H1 (cell line): Measurements from ENCODE around the gene UFD1. TPM values are rescaled to one million over a fixed set of nuclear protein-coding genes. Genes with fewer than 3 reads are reported as not detected.

Experiments used
- CTCF ChIA-PET: fragments of 300-600 bp; sonication (Branson Sonifier 250); formaldehyde crosslinking; loops from one replicate; lab custom pipeline; 2021; ENCODE audit not compliant: partially characterized antibody; lab: Charles Lee
- POLR2A ChIA-PET: fragments of 300-600 bp; sonication (Branson Sonifier 250); formaldehyde crosslinking; loops from one replicate; lab custom pipeline; 2021; ENCODE audit warnings: inconsistent platforms; ENCODE audit not compliant: partially characterized antibody; lab: Charles Lee
- DNase-seq, 2 experiments: peaks; one replicate each; pipeline versions ENCODE4 v3.0.0 to v3.0.0-alpha.2; 2010 to 2022; ENCODE audit warnings: low spot score in 2 of 2, low read depth in 1 of 2, mixed read lengths in 1 of 2
- FAIRE-seq: peaks from 2 replicates; lab custom pipeline; 2011; peaks lifted over from hg19 to GRCh38; lab: Jason Lieb, UNC
- H2AFZ ChIP-seq: 2 replicates; pipeline ENCODE4 v1.8.1; 2012; ENCODE audit warnings: low read length, inconsistent platforms
- H2AK5ac ChIP-seq: 2 replicates; pipeline ENCODE4 v1.6.1; 2013; ENCODE audit warnings: low read depth, low read length
- H2BK120ac ChIP-seq: replicated peaks from 2 replicates; pipeline ENCODE3; 2013; ENCODE audit warnings: low read depth, low read length, inconsistent platforms
- H2BK12ac ChIP-seq: 2 replicates; pipeline ENCODE4 v1.6.1; 2013; ENCODE audit warnings: low read depth, low read length
- H2BK15ac ChIP-seq: 2 replicates; pipeline ENCODE4 v1.6.1; 2013; ENCODE audit warnings: low read length
- H2BK20ac ChIP-seq: 2 replicates; pipeline ENCODE4 v1.6.1; 2013; ENCODE audit warnings: low read length
- H2BK5ac ChIP-seq: 2 replicates; pipeline ENCODE4 v1.6.1; 2013; ENCODE audit warnings: low read depth, low read length
- H3K14ac ChIP-seq: 2 replicates; pipeline ENCODE4 v1.6.1; 2013; ENCODE audit warnings: inconsistent platforms; ENCODE audit not compliant: insufficient read length
- H3K18ac ChIP-seq: 2 replicates; pipeline ENCODE4 v1.6.1; 2013; ENCODE audit warnings: low read length; ENCODE audit errors: extremely low read depth
- H3K23ac ChIP-seq: 2 replicates; pipeline ENCODE4 v1.6.1; 2013; ENCODE audit warnings: inconsistent platforms; ENCODE audit not compliant: insufficient read length
- H3K23me2 ChIP-seq: 2 replicates; pipeline ENCODE4 v1.6.1; 2013; ENCODE audit warnings: low read depth, low read length
- H3K27ac ChIP-seq: 2 replicates; pipeline ENCODE4 v1.6.1; 2011; ENCODE audit warnings: low read depth, low read length, inconsistent platforms
- H3K27me3 ChIP-seq, 4 experiments: replicated peaks in 1 of 4; 1 replicate in 1 of 4; 2 replicates in 3 of 4; pipeline versions ENCODE4 v1.6.1 to v1.8.1; 2011 to 2013; ENCODE audit warnings: low read length in 3 of 4, mild to moderate bottlenecking in 3 of 4, inconsistent platforms in 2 of 4, mixed read lengths in 2 of 4, moderate library complexity in 1 of 4; ENCODE audit not compliant: control insufficient read depth in 3 of 4, insufficient read depth in 3 of 4; ENCODE audit errors: extremely low read depth in 1 of 4
- H3K36me3 ChIP-seq, 4 experiments: 2 replicates each; pipeline versions ENCODE4 v1.6.1 to v1.8.1; 2011 to 2013; ENCODE audit warnings: mild to moderate bottlenecking in 4 of 4, low read length in 3 of 4, moderate library complexity in 2 of 4, control low read depth in 1 of 4, inconsistent platforms in 1 of 4; ENCODE audit not compliant: insufficient read depth in 4 of 4, control insufficient read depth in 2 of 4
- H3K4ac ChIP-seq: replicated peaks from 2 replicates; pipeline ENCODE3; 2013; ENCODE audit warnings: low read length, low read depth, mixed read lengths, inconsistent platforms; ENCODE audit not compliant: insufficient read length
- H3K4me1 ChIP-seq, 4 experiments: replicated peaks in 1 of 4; 1 replicate in 1 of 4; 2 replicates in 3 of 4; pipeline versions ENCODE4 v1.6.1 to v1.8.1; 2011 to 2013; ENCODE audit warnings: low read length in 3 of 4, inconsistent platforms in 2 of 4, mixed read lengths in 1 of 4; ENCODE audit not compliant: insufficient read depth in 4 of 4, control insufficient read depth in 3 of 4
- H3K4me2 ChIP-seq, 2 experiments: 2 replicates each; pipeline versions ENCODE4 v1.6.1 to v1.8.1; 2011 to 2013; ENCODE audit warnings: low read depth in 2 of 2, low read length in 2 of 2, control low read depth in 1 of 2, inconsistent platforms in 1 of 2, mild to moderate bottlenecking in 1 of 2; ENCODE audit not compliant: insufficient read depth in 1 of 2
- H3K4me3 ChIP-seq, 4 experiments: fragments of 200-600, 300-600 bp in 1 of 4; sonication (generic), shearing (Covaris generic), sonication (Bioruptor Twin) in 1 of 4; 2 replicates each; pipeline versions ENCODE4 v1.5.1 to v1.8.1; 2011 to 2016; ENCODE audit warnings: low read length in 4 of 4, low read depth in 3 of 4, control low read depth in 2 of 4, inconsistent platforms in 2 of 4, mild to moderate bottlenecking in 2 of 4, mixed read lengths in 1 of 4, moderate library complexity in 1 of 4; ENCODE audit not compliant: insufficient read depth in 2 of 4; ENCODE audit errors: extremely low read depth in 1 of 4
- H3K56ac ChIP-seq: replicated peaks from 2 replicates; pipeline ENCODE3; 2013; ENCODE audit warnings: low read depth, mild to moderate bottlenecking, mixed read lengths, low read length, inconsistent platforms; ENCODE audit not compliant: insufficient read length
- H3K79me1 ChIP-seq: 2 replicates; pipeline ENCODE4 v1.6.1; 2013; ENCODE audit warnings: low read depth, low read length, control low read depth
- H3K79me2 ChIP-seq, 2 experiments: 2 replicates each; pipeline versions ENCODE4 v1.6.1 to v1.8.1; 2012 to 2013; ENCODE audit warnings: low read length in 2 of 2, mild to moderate bottlenecking in 2 of 2, inconsistent platforms in 1 of 2; ENCODE audit not compliant: insufficient read depth in 2 of 2, control insufficient read depth in 1 of 2
- H3K9ac ChIP-seq, 4 experiments: replicated peaks in 1 of 4; 1 replicate in 1 of 4; 2 replicates in 3 of 4; pipeline versions ENCODE4 v1.6.1 to v1.8.1; 2011 to 2013; ENCODE audit warnings: low read depth in 3 of 4, low read length in 3 of 4, control low read depth in 2 of 4, mild to moderate bottlenecking in 2 of 4, moderate library complexity in 2 of 4, inconsistent platforms in 1 of 4; ENCODE audit errors: extremely low read depth in 1 of 4
- H3K9me3 ChIP-seq, 2 experiments: 2 replicates each; pipeline versions ENCODE4 v1.6.1 to v1.8.1; 2012 to 2013; ENCODE audit warnings: mild to moderate bottlenecking in 2 of 2, moderate library complexity in 2 of 2, control low read depth in 1 of 2, inconsistent platforms in 1 of 2, low read depth in 1 of 2, low read length in 1 of 2, mixed read lengths in 1 of 2; ENCODE audit not compliant: insufficient read depth in 2 of 2
- H4K20me1 ChIP-seq, 2 experiments: replicated peaks in 1 of 2; 2 replicates each; pipeline versions ENCODE3 to v1.8.1; 2011 to 2013; ENCODE audit warnings: inconsistent platforms in 2 of 2, low read length in 2 of 2, mild to moderate bottlenecking in 1 of 2; ENCODE audit not compliant: insufficient read depth in 2 of 2, control insufficient read depth in 1 of 2
- H4K5ac ChIP-seq: 2 replicates; pipeline ENCODE4 v1.6.1; 2013; ENCODE audit warnings: low read length, low read depth, mixed read lengths, inconsistent platforms; ENCODE audit not compliant: insufficient read length
- H4K8ac ChIP-seq: 2 replicates; pipeline ENCODE4 v1.8.0; 2013; ENCODE audit warnings: mild to moderate bottlenecking, moderate library complexity, low read length, inconsistent platforms; ENCODE audit not compliant: insufficient read depth; ENCODE audit errors: extremely low read depth
- H4K91ac ChIP-seq: replicated peaks from 2 replicates; pipeline ENCODE3; 2013; ENCODE audit warnings: low read length, mixed read lengths, inconsistent platforms; ENCODE audit not compliant: insufficient read length
- CEBPB ChIP-seq: IDR thresholded peaks from 2 replicates; pipeline ENCODE4 v1.6.1; 2012; ENCODE audit warnings: low read depth, low read length
- EGR1 ChIP-seq: IDR thresholded peaks from 2 replicates; pipeline ENCODE4 v1.6.1; 2011; ENCODE audit warnings: low read depth, low read length, borderline replicate concordance
- RNF2 ChIP-seq: fragments of 200-900, 300-1000 bp; sonication (generic); IDR thresholded peaks from 2 replicates; pipeline ENCODE4 v1.7.1; 2016; ENCODE audit warnings: borderline replicate concordance, low read depth, mild to moderate bottlenecking, antibody characterized with exemption, low read length; ENCODE audit not compliant: poor library complexity, severe bottlenecking; ENCODE audit errors: missing control alignments
- TBP ChIP-seq: IDR thresholded peaks from 2 replicates; pipeline ENCODE4 v1.6.1; 2011; ENCODE audit warnings: low read depth, low read length, improper control_type of control experiment
- ZNF274 ChIP-seq: IDR thresholded peaks from 2 replicates; pipeline ENCODE4 v1.7.0; 2012; ENCODE audit warnings: low read length, borderline replicate concordance; ENCODE audit errors: extremely low read depth
- WGBS, 2 experiments: shearing (Covaris generic) in 1 of 2; methylation state at CpG; one replicate each; pipeline versions ENCODE4 v1.1.6 to v1.1.7; 2013 to 2015; ENCODE audit warnings: low lambda C conversion rate in 2 of 2, mixed read lengths in 2 of 2, inconsistent platforms in 1 of 2, low coverage in 1 of 2, missing lambda C conversion rate in 1 of 2; ENCODE audit not compliant: insufficient replicate concordance in 2 of 2, insufficient coverage in 1 of 2, insufficient read length in 1 of 2; ENCODE audit errors: extremely low coverage in 1 of 2, missing lambda C conversion rate in 1 of 2; 5-methylcytosine and 5-hydroxymethylcytosine counted together
- polyA plus RNA-seq, 7 experiments: library from polyadenylated mRNA; depleted of rRNA in 3 of 7; stranded (reverse) in 5 of 7; unstranded in 2 of 7; fragments of >200 nt in 5 of 7; fragments of 200-250 nt in 2 of 7; gene quantifications; 1 replicate in 5 of 7; 2 replicates in 1 of 7; 4 replicates in 1 of 7; pipeline versions ENCODE4 v1.2.1 to v1.2.3, GENCODE V29; 2011 to 2013; ENCODE audit warnings: missing spikeins in 2 of 7, mixed read lengths in 2 of 7
- total RNA-seq: library from RNA; stranded (reverse); fragmentation: NEBNext Ultra II Directional; extraction: Animal tissue kit (Norgen Biotek cat#: 25700); gene quantifications from 2 replicates; pipeline ENCODE4 v1.2.1, GENCODE V29; 2021

UFD1 gene
- total and polyA plus RNA-seq, 2 of the 8 experiments (the other 6 are each of a cell fraction or from before 2014, with no cell fraction given), result 74.6 to 116 TPM

GRCh38 chr22:19501897-19502447 is 23.0 kb upstream of the UFD1 start:
- no peak overlapping the region for H3K56ac ChIP-seq
- H3K23ac ChIP-seq, result no peak overlapping the region
- no peaks in the 10 kb centered on the region for H3K79me1 ChIP-seq
- no peak for FAIRE-seq
- H2BK5ac ChIP-seq, result no peak overlapping the region
- no peak overlapping the region for H3K18ac ChIP-seq
- no peak overlapping the region for H4K5ac ChIP-seq
- no peak overlapping the region for H3K9ac ChIP-seq
- no peaks in the 10 kb centered on the region for H3K9me3 ChIP-seq
- H3K4me2 ChIP-seq, result no peak overlapping the region
- no peak overlapping the region for H2AFZ ChIP-seq
- no peak overlapping the region for H2BK12ac ChIP-seq
- CTCF ChIA-PET, result interaction anchor here (1.0 to 3.6 kb wide), 6 partner anchors 12 to 130 kb away, joined by 3 to 21 read pairs (median 3); no protein-coding TSS in a partner anchor
- no peak overlapping the region for H2BK15ac ChIP-seq
- H3K36me3 ChIP-seq, result peaks cover 7 to 21% (median 14%) of the 10 kb centered on the region in 4 experiments; a peak in 7 of 8 replicates
- no peak overlapping the region for H4K91ac ChIP-seq
- H2BK20ac ChIP-seq, result no peak overlapping the region
- H3K4ac ChIP-seq, result no peak overlapping the region
- no peaks in the 10 kb centered on the region for H3K27me3 ChIP-seq
- no peak overlapping the region for H3K27ac ChIP-seq
- no peak overlapping the region for H4K8ac ChIP-seq
- peaks cover 0 to 13% of the 10 kb centered on the region in 2 experiments for H4K20me1 ChIP-seq
- no peaks in the 10 kb centered on the region for H3K23me2 ChIP-seq
- H3K4me3 ChIP-seq, result no peak overlapping the region
- H3K79me2 ChIP-seq, result no peaks in the 10 kb centered on the region
- whole genome bisulfite sequencing, 2 experiments, result 89% methylated on average over 3 of the region's 3 CpGs; no CpG with 5 or more reads in 1 of the 2 experiments
- H2BK120ac ChIP-seq, result no peak overlapping the region
- H3K4me1 ChIP-seq, result no peaks in the 10 kb centered on the region; a peak in 3 of 7 replicates
- POLR2A ChIA-PET, result interaction anchor here (1.1 to 2.5 kb wide), 11 partner anchors 8 to 58 kb away, joined by 3 to 7 read pairs (median 5); partner anchors contain the start of gene CDC45
- no peak overlapping the region for H2AK5ac ChIP-seq
- H3K14ac ChIP-seq, result no peak overlapping the region
- DNase-seq, result no peak
- TF ChIP-seq TBP (no peak), RNF2 (no peak), CEBPB (no peak), ZNF274 (no peak), EGR1 (no peak)
